ENCODE results near the gene CYP4A22. TPM values are rescaled to one million over a fixed set of nuclear protein-coding genes. Genes with fewer than 3 reads are reported as not detected.
"Not testable (repeated sequence)": the region's sequence is repeated elsewhere in the genome, so short reads cannot be mapped to it uniquely, and the experiment has no call there.

Gene CYP4A22
- total RNA-seq, 1 experiment from 2014 or later: not detected

DNA sequence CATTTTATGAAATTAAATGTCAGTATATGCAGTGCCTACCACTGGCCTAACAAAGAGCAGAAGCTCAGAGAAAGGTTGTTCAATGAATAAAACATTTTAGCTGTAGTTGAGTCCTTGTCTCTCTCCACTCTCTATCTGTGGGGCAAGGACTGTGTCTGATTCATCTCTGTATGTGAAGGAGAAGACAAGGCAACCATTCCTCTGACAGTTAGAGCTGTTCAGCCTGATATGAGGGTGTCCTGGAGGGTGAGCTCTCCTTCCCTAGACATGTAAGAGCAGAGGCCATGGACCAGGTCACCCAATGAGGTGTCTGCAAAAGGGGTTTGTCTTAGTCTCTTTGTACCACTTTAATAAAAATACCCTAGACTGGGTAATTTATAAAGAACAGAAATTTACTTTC is 57.1 kb downstream of the CYP4A22 start:
- Histone ChIP-seq H3K4me3 (ENCODE audit: low read depth in 2 of 2, low read length in 2 of 2) (no peak overlapping the region), H3K27me3 (ENCODE audit: control insufficient read depth, insufficient read depth, low read length) (no peaks in the 10 kb centered on the region), H3K27ac (ENCODE audit: low read length) (no peak overlapping the region), H3K4me1 (ENCODE audit: control insufficient read depth, insufficient read depth, low read length) (no peaks in the 10 kb centered on the region), H3K36me3 (ENCODE audit: control insufficient read depth, insufficient read depth, low read length) (no peaks in the 10 kb centered on the region), H3K9me3 (ENCODE audit: control insufficient read depth, insufficient read depth, low read depth, low read length) (no peaks in the 10 kb centered on the region)
- TF ChIP-seq TCF7L2 (IDR thresholded peaks at IDR 0.05; ENCODE audit: low read depth, low read length) (no peak), SIN3A (IDR thresholded peaks at IDR 0.05; ENCODE audit: borderline replicate concordance, insufficient read depth, low read depth, low read length) (no peak), POLR2AphosphoS5 (IDR thresholded peaks at IDR 0.05; ENCODE audit: low read depth, low read length) (no peak)
- TF ChIP-seq, protein P1, sequence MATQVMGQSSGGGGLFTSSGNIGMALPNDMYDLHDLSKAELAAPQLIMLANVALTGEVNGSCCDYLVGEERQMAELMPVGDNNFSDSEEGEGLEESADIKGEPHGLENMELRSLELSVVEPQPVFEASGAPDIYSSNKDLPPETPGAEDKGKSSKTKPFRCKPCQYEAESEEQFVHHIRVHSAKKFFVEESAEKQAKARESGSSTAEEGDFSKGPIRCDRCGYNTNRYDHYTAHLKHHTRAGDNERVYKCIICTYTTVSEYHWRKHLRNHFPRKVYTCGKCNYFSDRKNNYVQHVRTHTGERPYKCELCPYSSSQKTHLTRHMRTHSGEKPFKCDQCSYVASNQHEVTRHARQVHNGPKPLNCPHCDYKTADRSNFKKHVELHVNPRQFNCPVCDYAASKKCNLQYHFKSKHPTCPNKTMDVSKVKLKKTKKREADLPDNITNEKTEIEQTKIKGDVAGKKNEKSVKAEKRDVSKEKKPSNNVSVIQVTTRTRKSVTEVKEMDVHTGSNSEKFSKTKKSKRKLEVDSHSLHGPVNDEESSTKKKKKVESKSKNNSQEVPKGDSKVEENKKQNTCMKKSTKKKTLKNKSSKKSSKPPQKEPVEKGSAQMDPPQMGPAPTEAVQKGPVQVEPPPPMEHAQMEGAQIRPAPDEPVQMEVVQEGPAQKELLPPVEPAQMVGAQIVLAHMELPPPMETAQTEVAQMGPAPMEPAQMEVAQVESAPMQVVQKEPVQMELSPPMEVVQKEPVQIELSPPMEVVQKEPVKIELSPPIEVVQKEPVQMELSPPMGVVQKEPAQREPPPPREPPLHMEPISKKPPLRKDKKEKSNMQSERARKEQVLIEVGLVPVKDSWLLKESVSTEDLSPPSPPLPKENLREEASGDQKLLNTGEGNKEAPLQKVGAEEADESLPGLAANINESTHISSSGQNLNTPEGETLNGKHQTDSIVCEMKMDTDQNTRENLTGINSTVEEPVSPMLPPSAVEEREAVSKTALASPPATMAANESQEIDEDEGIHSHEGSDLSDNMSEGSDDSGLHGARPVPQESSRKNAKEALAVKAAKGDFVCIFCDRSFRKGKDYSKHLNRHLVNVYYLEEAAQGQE (IDR thresholded peaks at IDR 0.05; ENCODE audit: insufficient read depth in 1 of 2, low read depth in 2 of 2, low read length in 1 of 2): no peak
- TF ChIP-seq, protein P2, sequence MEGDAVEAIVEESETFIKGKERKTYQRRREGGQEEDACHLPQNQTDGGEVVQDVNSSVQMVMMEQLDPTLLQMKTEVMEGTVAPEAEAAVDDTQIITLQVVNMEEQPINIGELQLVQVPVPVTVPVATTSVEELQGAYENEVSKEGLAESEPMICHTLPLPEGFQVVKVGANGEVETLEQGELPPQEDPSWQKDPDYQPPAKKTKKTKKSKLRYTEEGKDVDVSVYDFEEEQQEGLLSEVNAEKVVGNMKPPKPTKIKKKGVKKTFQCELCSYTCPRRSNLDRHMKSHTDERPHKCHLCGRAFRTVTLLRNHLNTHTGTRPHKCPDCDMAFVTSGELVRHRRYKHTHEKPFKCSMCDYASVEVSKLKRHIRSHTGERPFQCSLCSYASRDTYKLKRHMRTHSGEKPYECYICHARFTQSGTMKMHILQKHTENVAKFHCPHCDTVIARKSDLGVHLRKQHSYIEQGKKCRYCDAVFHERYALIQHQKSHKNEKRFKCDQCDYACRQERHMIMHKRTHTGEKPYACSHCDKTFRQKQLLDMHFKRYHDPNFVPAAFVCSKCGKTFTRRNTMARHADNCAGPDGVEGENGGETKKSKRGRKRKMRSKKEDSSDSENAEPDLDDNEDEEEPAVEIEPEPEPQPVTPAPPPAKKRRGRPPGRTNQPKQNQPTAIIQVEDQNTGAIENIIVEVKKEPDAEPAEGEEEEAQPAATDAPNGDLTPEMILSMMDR (IDR thresholded peaks at IDR 0.05): no peak
- intact Hi-C loops (cut with micrococcal nuclease; ENCODE audit: unreplicated experiment): no loop called here
- DNase-seq (ENCODE audit: low read depth, low spot score): no peak
- CTCF ChIA-PET: interaction anchor here (0.6 to 2.0 kb wide), 4 partner anchors 12 to 684 kb away, joined by 3 to 6 read pairs (median 5); no protein-coding TSS in a partner anchor
- BruUV-seq (replicated peaks): no TSS peak
- in situ Hi-C loops (cut with HindIII; ENCODE audit: low pct_unique_long_range_greater_than_20kb, low sequenced_read_pairs): no loop called here
- POLR2A ChIA-PET: no interaction called here
- ATAC-seq: no peak

DNA sequence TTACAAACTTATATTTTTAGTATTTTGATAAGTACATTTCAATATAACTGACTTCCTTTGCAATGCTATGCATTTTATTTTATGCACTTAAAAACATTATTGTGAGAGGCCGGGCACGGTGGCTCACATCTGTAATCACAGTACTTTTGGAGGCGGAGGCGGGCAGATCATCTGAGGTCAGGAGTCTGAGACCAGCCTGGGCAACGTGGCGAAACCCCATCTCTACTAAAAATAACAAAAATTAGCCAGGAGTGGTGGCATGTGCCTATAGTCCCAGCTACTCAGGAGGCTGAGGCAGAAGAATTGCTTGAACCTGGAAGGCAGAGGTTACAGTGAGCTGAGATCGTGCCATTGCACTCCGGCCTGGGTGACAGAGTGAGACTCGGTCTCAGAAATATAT is 58.7 kb downstream of the CYP4A22 start:
- H3K27me3 ChIP-seq (ENCODE audit: control insufficient read depth, insufficient read depth, low read length); POLR2A ChIA-PET; BruUV-seq (replicated peaks); CTCF ChIA-PET; H3K27ac ChIP-seq (ENCODE audit: low read length); H3K36me3 ChIP-seq (ENCODE audit: control insufficient read depth, insufficient read depth, low read length); ATAC-seq; DNase-seq (ENCODE audit: low read depth, low spot score); H3K9me3 ChIP-seq (ENCODE audit: control insufficient read depth, insufficient read depth, low read depth, low read length); H3K4me1 ChIP-seq (ENCODE audit: control insufficient read depth, insufficient read depth, low read length); H3K4me3 ChIP-seq (ENCODE audit: low read depth in 2 of 2, low read length in 2 of 2); intact Hi-C loops (cut with micrococcal nuclease; ENCODE audit: unreplicated experiment); in situ Hi-C loops (cut with HindIII; ENCODE audit: low pct_unique_long_range_greater_than_20kb, low sequenced_read_pairs): not testable (repeated sequence)

DNA sequence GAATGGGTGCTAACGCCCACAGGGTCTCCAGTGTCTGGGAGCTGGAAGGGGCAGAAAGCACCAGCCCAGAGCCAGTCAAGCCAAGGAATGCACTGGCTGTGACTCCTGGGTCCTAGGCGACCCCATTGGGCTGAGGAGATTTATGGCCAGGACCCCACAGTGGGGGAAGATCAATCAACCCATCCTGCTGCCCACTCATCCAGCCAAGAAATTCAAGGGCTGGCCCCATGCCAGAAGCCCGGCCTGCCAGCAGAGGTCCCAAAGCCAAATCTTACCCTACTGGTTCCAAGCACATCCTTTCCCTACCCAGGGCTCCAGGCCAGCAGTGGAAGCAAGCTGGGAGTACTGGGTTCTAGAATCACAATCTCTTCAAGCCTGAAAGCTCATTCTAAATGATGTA is 59.4 kb downstream of the CYP4A22 start:
- Histone ChIP-seq H3K4me3 (ENCODE audit: low read depth in 2 of 2, low read length in 2 of 2) (no peak overlapping the region), H3K27ac (ENCODE audit: low read length) (no peak overlapping the region), H3K9me3 (ENCODE audit: control insufficient read depth, insufficient read depth, low read depth, low read length) (no peaks in the 10 kb centered on the region), H3K36me3 (ENCODE audit: control insufficient read depth, insufficient read depth, low read length) (no peaks in the 10 kb centered on the region), H3K27me3 (ENCODE audit: control insufficient read depth, insufficient read depth, low read length) (peaks cover 5% of the 10 kb centered on the region; the same call in 1 of the 2 replicates), H3K4me1 (ENCODE audit: control insufficient read depth, insufficient read depth, low read length) (no peaks in the 10 kb centered on the region)
- TF ChIP-seq TCF7L2 (IDR thresholded peaks at IDR 0.05; ENCODE audit: low read depth, low read length) (no peak), SIN3A (IDR thresholded peaks at IDR 0.05; ENCODE audit: borderline replicate concordance, insufficient read depth, low read depth, low read length) (no peak), POLR2AphosphoS5 (IDR thresholded peaks at IDR 0.05; ENCODE audit: low read depth, low read length) (no peak)
- TF ChIP-seq, protein P1 (IDR thresholded peaks at IDR 0.05; ENCODE audit: insufficient read depth in 1 of 2, low read depth in 2 of 2, low read length in 1 of 2): no peak
- TF ChIP-seq, protein P2 (IDR thresholded peaks at IDR 0.05): no peak
- in situ Hi-C loops (cut with HindIII; ENCODE audit: low pct_unique_long_range_greater_than_20kb, low sequenced_read_pairs) (no loop called here), intact Hi-C loops (cut with micrococcal nuclease; ENCODE audit: unreplicated experiment) (no loop called here)
- POLR2A ChIA-PET: no interaction called here
- no TSS peak for BruUV-seq (replicated peaks)
- ATAC-seq (no peak), DNase-seq (ENCODE audit: low read depth, low spot score) (no peak)
- CTCF ChIA-PET: interaction anchor here (0.6 kb wide), 1 partner anchor 89 kb away, joined by 3 read pairs; no protein-coding TSS in a partner anchor

Data from Panc1 (cell line).